ENCODE measurements around the gene ZDHHC13. TPM values are rescaled to one million over a fixed set of nuclear protein-coding genes. Genes with fewer than 3 reads are reported as not detected.

ZDHHC13 gene
- total and polyA plus RNA-seq, 9 of the 15 experiments (the other 6 are each of a cell fraction or from before 2014, with no cell fraction given), result 4.7 to 18.6 (median 10.0) TPM

DNA sequence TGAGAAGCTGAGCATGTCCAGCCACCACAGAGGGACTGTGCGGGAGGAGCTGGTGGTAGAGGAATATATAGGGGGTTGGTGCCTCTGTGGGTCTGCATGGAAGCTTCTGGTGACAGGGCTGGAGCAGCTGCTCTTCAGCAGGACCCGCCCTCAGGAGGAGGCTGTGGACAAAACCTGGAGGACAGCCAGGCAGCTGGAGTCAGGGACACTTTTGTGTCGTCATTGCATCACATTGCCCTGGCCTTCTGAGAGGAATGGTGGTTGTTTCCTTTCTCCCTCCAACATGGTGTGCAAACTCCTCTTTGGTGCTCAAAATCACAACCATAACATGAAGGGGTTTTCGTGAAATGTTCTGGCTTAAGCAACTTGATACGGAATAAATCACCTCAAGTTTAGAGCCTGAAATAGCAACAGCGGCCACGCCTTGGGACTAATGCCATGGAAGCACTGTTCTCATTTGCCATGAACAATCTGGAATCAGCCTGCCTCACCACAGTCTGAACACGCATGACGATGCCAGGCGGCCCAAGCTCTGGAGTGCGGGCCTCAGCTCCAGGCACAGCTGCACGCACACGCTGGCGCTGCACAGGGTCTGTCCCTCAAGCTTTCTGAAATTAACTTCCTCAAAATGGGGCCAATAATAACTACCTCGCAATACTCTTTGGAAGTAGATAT lies 102.0 kb downstream of the ZDHHC13 start (continued):
- TF ChIP-seq, protein P1, sequence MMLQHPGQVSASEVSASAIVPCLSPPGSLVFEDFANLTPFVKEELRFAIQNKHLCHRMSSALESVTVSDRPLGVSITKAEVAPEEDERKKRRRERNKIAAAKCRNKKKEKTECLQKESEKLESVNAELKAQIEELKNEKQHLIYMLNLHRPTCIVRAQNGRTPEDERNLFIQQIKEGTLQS (IDR thresholded peaks at IDR 0.05), result peak; percentile 36; the same call in 1 of the 2 replicates
- TF ChIP-seq, protein P1 (CRISPR knock-in tag; conservative IDR thresholded peaks at IDR 0.05), result no peak
- peak; percentile 18; the same call in 1 of the 2 replicates for TF ChIP-seq CREM (IDR thresholded peaks at IDR 0.05; ENCODE audit: low read depth)

DNA sequence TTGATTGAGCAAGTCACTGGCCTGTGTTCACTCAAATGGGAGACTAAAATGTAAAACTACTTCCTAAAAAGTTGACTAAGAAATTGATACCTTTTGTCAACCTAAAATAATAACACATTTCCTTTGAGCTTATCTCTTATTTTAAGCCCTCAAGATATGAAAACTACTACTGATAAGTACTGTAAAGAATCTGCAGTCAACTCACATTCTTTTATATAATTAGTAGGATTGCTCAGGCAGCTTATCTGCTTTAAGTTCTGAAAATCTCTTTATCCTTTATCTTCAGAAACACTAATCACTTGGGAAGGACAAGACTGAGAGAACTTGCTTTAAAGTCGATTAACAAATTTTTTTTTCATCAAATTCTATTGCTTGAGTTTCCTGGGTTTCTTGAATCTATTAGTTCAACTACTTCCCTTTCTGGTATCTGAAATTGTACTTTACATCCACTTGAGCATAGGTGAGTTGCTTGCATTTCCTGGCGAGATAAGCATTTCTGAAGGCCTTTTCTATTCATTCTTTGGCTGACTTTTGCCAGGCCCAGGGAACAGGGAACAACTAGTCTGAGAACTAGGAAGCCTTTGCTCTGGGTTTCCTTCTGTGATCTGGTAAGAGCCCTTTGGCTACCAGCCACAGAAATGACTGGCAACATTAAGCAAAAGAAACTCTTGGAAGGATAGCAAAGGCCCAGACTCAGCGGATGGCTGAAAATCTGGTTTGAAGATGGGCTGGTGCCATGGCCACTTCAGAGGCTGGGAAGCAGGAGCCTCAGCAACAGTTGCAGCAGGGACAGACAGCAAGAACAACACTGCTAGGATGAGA lies 104.1 kb downstream of the ZDHHC13 start:
- BruUV-seq (replicated peaks), result no TSS peak
- H3K79me2 ChIP-seq (ENCODE audit: control insufficient read depth, insufficient read depth, low read length), result no peaks in the 10 kb centered on the region
- H3K27ac ChIP-seq (ENCODE audit: extremely low read depth, low read depth, low read length), result no peak overlapping the region
- H3K9me1 ChIP-seq (ENCODE audit: control insufficient read depth, insufficient read depth, low read length), result no peaks in the 10 kb centered on the region
- H3K9ac ChIP-seq (ENCODE audit: insufficient read depth in 1 of 2, low read depth in 2 of 2, low read length in 2 of 2), result no peak overlapping the region
- no peak for DNase-seq (ENCODE audit: extremely low read depth in 1 of 4, low spot score in 3 of 4)
- POLR2A ChIA-PET, result no interaction called here
- peaks cover 18 to 19% of the 10 kb centered on the region in 2 experiments for H3K27me3 ChIP-seq (ENCODE audit: control insufficient read depth in 2 of 2, insufficient read depth in 2 of 2, low read length in 2 of 2)
- in situ Hi-C loops (cut with MboI) (no loop called here), intact Hi-C loops (cut with micrococcal nuclease) (no loop called here)
- 28% methylated on average over 3 of the region's 3 CpGs for WGBS (ENCODE audit: insufficient coverage, low coverage, missing lambda C conversion rate)
- no peak overlapping the region for H3K4me2 ChIP-seq (ENCODE audit: insufficient read depth, low read length)
- no peak for FAIRE-seq
- no peak for ATAC-seq
- CTCF ChIA-PET (ENCODE audit: low intra/inter-chr PET ratio), result no interaction called here
- H3K4me3 ChIP-seq, result no peak overlapping the region
- H3K9me3 ChIP-seq (replicated peaks; ENCODE audit: control insufficient read depth, insufficient read depth, low read depth, low read length), result no peaks in the 10 kb centered on the region
- H3K4me1 ChIP-seq (replicated peaks in 1 of 2; ENCODE audit: control insufficient read depth in 2 of 2, insufficient read depth in 2 of 2, low read length in 2 of 2), result peaks cover 0 to 4% of the 10 kb centered on the region in 2 experiments; a peak in 3 of 5 replicates
- peaks cover 27% of the 10 kb centered on the region; the same call in 2 of the 3 replicates for H3K36me3 ChIP-seq (ENCODE audit: control insufficient read depth, insufficient read depth, low read length)
- no peak overlapping the region for H2AFZ ChIP-seq (ENCODE audit: low read depth, low read length)
- H4K20me1 ChIP-seq (replicated peaks; ENCODE audit: control insufficient read depth, insufficient read depth, low read length), result no peaks in the 10 kb centered on the region
- TF ChIP-seq, protein P2, sequence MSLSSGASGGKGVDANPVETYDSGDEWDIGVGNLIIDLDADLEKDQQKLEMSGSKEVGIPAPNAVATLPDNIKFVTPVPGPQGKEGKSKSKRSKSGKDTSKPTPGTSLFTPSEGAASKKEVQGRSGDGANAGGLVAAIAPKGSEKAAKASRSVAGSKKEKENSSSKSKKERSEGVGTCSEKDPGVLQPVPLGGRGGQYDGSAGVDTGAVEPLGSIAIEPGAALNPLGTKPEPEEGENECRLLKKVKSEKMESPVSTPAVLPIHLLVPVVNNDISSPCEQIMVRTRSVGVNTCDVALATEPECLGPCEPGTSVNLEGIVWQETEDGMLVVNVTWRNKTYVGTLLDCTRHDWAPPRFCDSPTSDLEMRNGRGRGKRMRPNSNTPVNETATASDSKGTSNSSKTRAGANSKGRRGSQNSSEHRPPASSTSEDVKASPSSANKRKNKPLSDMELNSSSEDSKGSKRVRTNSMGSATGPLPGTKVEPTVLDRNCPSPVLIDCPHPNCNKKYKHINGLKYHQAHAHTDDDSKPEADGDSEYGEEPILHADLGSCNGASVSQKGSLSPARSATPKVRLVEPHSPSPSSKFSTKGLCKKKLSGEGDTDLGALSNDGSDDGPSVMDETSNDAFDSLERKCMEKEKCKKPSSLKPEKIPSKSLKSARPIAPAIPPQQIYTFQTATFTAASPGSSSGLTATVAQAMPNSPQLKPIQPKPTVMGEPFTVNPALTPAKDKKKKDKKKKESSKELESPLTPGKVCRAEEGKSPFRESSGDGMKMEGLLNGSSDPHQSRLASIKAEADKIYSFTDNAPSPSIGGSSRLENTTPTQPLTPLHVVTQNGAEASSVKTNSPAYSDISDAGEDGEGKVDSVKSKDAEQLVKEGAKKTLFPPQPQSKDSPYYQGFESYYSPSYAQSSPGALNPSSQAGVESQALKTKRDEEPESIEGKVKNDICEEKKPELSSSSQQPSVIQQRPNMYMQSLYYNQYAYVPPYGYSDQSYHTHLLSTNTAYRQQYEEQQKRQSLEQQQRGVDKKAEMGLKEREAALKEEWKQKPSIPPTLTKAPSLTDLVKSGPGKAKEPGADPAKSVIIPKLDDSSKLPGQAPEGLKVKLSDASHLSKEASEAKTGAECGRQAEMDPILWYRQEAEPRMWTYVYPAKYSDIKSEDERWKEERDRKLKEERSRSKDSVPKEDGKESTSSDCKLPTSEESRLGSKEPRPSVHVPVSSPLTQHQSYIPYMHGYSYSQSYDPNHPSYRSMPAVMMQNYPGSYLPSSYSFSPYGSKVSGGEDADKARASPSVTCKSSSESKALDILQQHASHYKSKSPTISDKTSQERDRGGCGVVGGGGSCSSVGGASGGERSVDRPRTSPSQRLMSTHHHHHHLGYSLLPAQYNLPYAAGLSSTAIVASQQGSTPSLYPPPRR (CRISPR knock-in tag; IDR thresholded peaks at IDR 0.05; ENCODE audit: borderline replicate concordance), result no peak
- TF ChIP-seq HMGN3 (IDR thresholded peaks at IDR 0.05; ENCODE audit: borderline replicate concordance, extremely low read depth, insufficient read length, low read depth, low read length), result no peak
- TF ChIP-seq NR2F6 (CRISPR knock-in tag; IDR thresholded peaks at IDR 0.05), result no peak
- no peak for TF ChIP-seq GTF2A2 (tag; IDR thresholded peaks at IDR 0.05)
- TF ChIP-seq, protein P3, sequence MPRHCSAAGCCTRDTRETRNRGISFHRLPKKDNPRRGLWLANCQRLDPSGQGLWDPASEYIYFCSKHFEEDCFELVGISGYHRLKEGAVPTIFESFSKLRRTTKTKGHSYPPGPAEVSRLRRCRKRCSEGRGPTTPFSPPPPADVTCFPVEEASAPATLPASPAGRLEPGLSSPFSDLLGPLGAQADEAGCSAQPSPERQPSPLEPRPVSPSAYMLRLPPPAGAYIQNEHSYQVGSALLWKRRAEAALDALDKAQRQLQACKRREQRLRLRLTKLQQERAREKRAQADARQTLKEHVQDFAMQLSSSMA (CRISPR knock-in tag; IDR thresholded peaks at IDR 0.05), result no peak
- TF ChIP-seq, protein P4, sequence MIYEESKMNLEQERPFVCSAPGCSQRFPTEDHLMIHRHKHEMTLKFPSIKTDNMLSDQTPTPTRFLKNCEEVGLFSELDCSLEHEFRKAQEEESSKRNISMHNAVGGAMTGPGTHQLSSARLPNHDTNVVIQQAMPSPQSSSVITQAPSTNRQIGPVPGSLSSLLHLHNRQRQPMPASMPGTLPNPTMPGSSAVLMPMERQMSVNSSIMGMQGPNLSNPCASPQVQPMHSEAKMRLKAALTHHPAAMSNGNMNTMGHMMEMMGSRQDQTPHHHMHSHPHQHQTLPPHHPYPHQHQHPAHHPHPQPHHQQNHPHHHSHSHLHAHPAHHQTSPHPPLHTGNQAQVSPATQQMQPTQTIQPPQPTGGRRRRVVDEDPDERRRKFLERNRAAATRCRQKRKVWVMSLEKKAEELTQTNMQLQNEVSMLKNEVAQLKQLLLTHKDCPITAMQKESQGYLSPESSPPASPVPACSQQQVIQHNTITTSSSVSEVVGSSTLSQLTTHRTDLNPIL (CRISPR knock-in tag; IDR thresholded peaks at IDR 0.05), result no peak

Data from K562 (cell line).